Testis (tissue), 2 donors: ENCODE data around the gene ENDOU.

Experiments
- CTCF ChIP-seq, 3 experiments: fragments of 450-650 bp in 2 of 3; fragments of 200-600 bp in 1 of 3; sonication (generic) in 1 of 3; IDR thresholded peaks; one replicate each; pipeline ENCODE4 v1.5.1; 2016 to 2019; ENCODE audit warnings: antibody characterized with exemption in 3 of 3, mild to moderate bottlenecking in 2 of 3, moderate library complexity in 1 of 3
- POLR2A ChIP-seq: fragments of 450-650 bp; IDR thresholded peaks from one replicate; pipeline ENCODE4 v1.6.1; 2017; ENCODE audit warnings: antibody characterized with exemption, mild to moderate bottlenecking, moderate library complexity

GRCh38 chr12:47704719-47705118 lies 20.6 kb downstream of the ENDOU start:
- no peak for TF ChIP-seq CTCF (IDR thresholded peaks at IDR 0.05)
- TF ChIP-seq POLR2A, result no peak
